ENCODE measurements around the gene SPEM1. TPM values are rescaled to one million over a fixed set of nuclear protein-coding genes. Genes with fewer than 3 reads are reported as not detected.
A peak's percentile ranks its signal among the peaks of the same experiment; 100 is the strongest.

Gene SPEM1
- total RNA-seq, 4 donors from 2014 or later = not detected

GRCh38 chr17:7398612-7399011 is 21.5 kb upstream of the SPEM1 start:
- 82 to 87% methylated on average over 2 of the region's 2 CpGs for WGBS, 2 donors
- intact Hi-C loops (cut with DNase I) = no loop called here
- no peak for DNase-seq

GRCh38 chr17:7403043-7403726 is 16.9 kb upstream of the SPEM1 start:
- WGBS, 2 donors = 11 to 15% methylated on average over 14 to 16 of the region's 16 CpGs
- Histone ChIP-seq H3K9me3 (no peaks in the 10 kb centered on the region), H3K27ac (peak overlapping the region; percentile 81 to 84 (median 81)), H3K36me3 (no peaks in the 10 kb centered on the region), H3K27me3 (no peaks in the 10 kb centered on the region), H3K4me3 (replicated peaks in 1 of 3) (peak overlapping the region in 2 of 3 donors; percentile 59 to 64), H3K4me1 (peaks cover 9 to 19% of the 10 kb centered on the region in 2 donors)
- intact Hi-C loops (cut with DNase I) = no loop called here
- TF ChIP-seq POLR2A (IDR thresholded peaks at IDR 0.05) (no peak), CTCF (IDR thresholded peaks at IDR 0.05) (no peak)
- DNase-seq = no peak

More at GRCh38 chr17:7398612-7399011, 21.5 kb upstream of the SPEM1 start:
- Histone ChIP-seq H3K36me3 (no peaks in the 10 kb centered on the region), H3K4me3 (replicated peaks in 1 of 3) (no peak overlapping the region), H3K9me3 (no peaks in the 10 kb centered on the region), H3K27me3 (no peaks in the 10 kb centered on the region), H3K4me1 (peaks cover 16 to 22% of the 10 kb centered on the region in 2 donors), H3K27ac (no peak overlapping the region)
- TF ChIP-seq POLR2A (IDR thresholded peaks at IDR 0.05) (no peak), CTCF (IDR thresholded peaks at IDR 0.05) (no peak)

GRCh38 chr17:7403727-7403976 is 16.5 kb upstream of the SPEM1 start:
- intact Hi-C loops (cut with DNase I) = no loop called here
- no peaks in the 10 kb centered on the region for H3K36me3 ChIP-seq
- no peaks in the 10 kb centered on the region for H3K27me3 ChIP-seq
- H3K27ac ChIP-seq = peak overlapping the region; percentile 81 to 84 (median 81)
- no peaks in the 10 kb centered on the region for H3K9me3 ChIP-seq
- H3K4me3 ChIP-seq (replicated peaks in 1 of 3) = peak overlapping the region in 2 of 3 donors; percentile 59 to 64
- TF ChIP-seq CTCF (IDR thresholded peaks at IDR 0.05) (no peak), POLR2A (IDR thresholded peaks at IDR 0.05) (no peak)
- no peak for DNase-seq
- 0% methylated on average over 4 to 11 of the region's 13 CpGs for WGBS, 2 donors
- peaks cover 9 to 19% of the 10 kb centered on the region in 2 donors for H3K4me1 ChIP-seq

- peaks cover 9 to 19% of the 10 kb centered on the region in 2 donors for H3K4me1 ChIP-seq
- 0 to 1% methylated on average over 29 to 31 of the region's 49 CpGs for WGBS, 2 donors
- no peaks in the 10 kb centered on the region for H3K36me3 ChIP-seq
These were observed 16.0 kb upstream of the SPEM1 start, which contains the start of gene TMEM256 for GRCh38 chr17:7403977-7404736. TSS of gene TMEM256 (minus strand) at chr17:7404097. CDS start at chr17:7404084, 13 bp downstream.

More at GRCh38 chr17:7403977-7404736, 16.0 kb upstream of the SPEM1 start, which contains the start of gene TMEM256:
- DNase-seq = peak; percentile 99
- Histone ChIP-seq H3K27me3 (no peaks in the 10 kb centered on the region), H3K9me3 (no peaks in the 10 kb centered on the region), H3K27ac (peak within 1 kb of the TSS; percentile 81 to 84 (median 81)), H3K4me3 (replicated peaks in 1 of 3) (peak within 1 kb of the TSS; percentile 47 to 64 (median 59))
- TF ChIP-seq CTCF (IDR thresholded peaks at IDR 0.05) (no peak), POLR2A (IDR thresholded peaks at IDR 0.05) (peak; percentile 79 to 99)
- intact Hi-C loops (cut with DNase I) = no loop called here

All from thyroid gland (tissue), 4 donors.